HAP-1 (cell line): ENCODE measurements around the gene CEPT1.

Source experiments
- DNase-seq, 2 experiments: peaks; one replicate each; pipeline ENCODE4 v3.0.0-alpha.2; 2016 to 2020; ENCODE audit warnings: low spot score in 2 of 2
- H3K27me3 ChIP-seq: fragments of 250-450 bp; sonication (Bioruptor Pico); 2 replicates; pipeline ENCODE4 v1.5.1; 2020; ENCODE audit warnings: low read depth, mild to moderate bottlenecking, moderate library complexity
- H3K36me3 ChIP-seq: fragments of 250-450 bp; sonication (Bioruptor Pico); replicated peaks from 2 replicates; pipeline ENCODE4 v1.5.1; 2020; ENCODE audit warnings: mild to moderate bottlenecking
- H3K4me1 ChIP-seq: fragments of 250-450 bp; sonication (Bioruptor Pico); 2 replicates; pipeline ENCODE4 v1.5.1; 2020; ENCODE audit warnings: mild to moderate bottlenecking
- H3K4me3 ChIP-seq: fragments of 250-450 bp; sonication (Bioruptor Pico); 2 replicates; pipeline ENCODE4 v1.5.1; 2020; ENCODE audit warnings: mild to moderate bottlenecking, moderate library complexity
- H3K9me3 ChIP-seq: fragments of 250-450 bp; sonication (Bioruptor Pico); 2 replicates; pipeline ENCODE4 v1.5.1; 2020; ENCODE audit warnings: mild to moderate bottlenecking, moderate library complexity
- in situ Hi-C: fragments of 300-500 bp; cut with MboI; formaldehyde crosslinking; loops from 3 replicates; pipeline ENCODE4 v1.14.3; 2020; ENCODE audit warnings: low sequenced_read_pairs, inconsistent platforms, mixed read lengths

CEPT1 gene

DNA sequence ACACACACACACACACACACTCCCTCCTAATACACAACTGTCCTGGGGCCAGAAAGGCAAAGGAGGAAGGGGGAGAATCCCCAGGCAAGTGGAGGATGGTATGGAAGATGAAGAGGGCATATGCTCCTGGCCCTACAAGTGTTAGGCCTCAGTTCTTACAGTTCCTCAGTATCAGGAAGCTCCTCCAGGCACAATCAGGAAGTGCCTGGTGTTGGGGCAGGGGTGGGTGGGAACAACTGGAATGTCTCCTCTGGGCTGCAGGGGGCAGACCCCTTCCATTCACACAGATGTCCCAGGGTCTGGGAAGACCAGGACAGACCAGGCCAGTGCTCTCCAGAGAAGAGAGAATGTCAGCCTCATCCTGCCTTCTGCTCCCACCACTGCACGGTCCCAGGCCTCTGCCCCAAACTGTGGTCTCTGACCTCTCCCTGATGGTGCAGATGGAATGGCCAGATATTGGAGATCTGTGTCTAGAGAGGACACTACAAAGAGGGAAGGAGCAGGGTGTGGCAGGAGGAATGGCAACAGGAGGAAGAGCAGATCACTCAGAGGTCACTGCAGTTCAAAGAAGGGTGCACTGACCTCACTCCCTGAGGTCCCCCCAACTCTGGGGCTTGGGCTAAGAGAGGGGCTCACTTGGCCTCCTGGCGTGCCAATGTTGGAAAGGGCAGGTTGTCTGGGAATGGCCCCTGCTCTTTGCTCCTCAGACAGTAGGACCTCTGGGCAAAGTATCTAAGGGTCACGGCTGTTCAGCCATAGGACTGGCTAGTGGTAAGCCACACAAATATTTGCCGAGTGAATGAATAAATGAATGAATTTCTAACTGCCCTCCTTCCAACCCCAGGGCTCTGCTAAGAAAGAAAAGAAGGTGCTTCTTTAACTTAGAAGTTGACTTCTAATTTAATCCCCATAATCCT lies 62.9 kb downstream of the CEPT1 start:
- DNase-seq, result no peak
- no peaks in the 10 kb centered on the region for H3K4me1 ChIP-seq
- no peaks in the 10 kb centered on the region for H3K36me3 ChIP-seq
- H3K27me3 ChIP-seq, result peaks cover 8% of the 10 kb centered on the region; the same call in 1 of the 2 replicates
- no peaks in the 10 kb centered on the region for H3K9me3 ChIP-seq
- no peak overlapping the region for H3K4me3 ChIP-seq
- in situ Hi-C loops, result no loop called here

DNA sequence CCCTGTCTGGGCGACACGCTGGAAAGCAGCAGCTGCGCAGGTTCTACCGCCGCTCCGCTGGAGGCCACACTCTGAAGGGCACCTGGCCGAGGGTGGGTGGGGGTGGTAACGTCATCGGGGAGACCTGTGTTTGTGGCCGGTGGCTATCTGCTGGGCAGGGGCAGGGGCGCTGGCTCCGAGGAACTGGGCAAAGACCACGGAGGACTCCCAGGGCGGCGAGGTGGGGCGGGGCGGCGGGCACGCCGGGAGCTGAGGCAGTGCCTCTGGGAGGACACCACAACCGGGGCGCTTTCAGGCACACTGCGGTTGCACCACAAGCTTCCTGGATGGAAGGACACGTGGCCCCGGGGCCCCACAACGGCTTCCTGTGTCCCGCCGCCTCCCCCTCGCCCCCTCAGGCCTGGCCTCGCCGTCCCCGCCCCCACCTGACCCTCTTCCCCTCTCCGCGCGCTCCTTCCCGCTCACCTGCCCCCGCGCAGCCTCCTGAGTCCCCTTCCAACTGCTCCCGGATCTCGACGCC lies 63.7 kb downstream of the CEPT1 start:
- no peak overlapping the region for H3K4me3 ChIP-seq
- H3K4me1 ChIP-seq, result no peaks in the 10 kb centered on the region
- H3K9me3 ChIP-seq, result no peaks in the 10 kb centered on the region
- no peak for DNase-seq
- in situ Hi-C loops, result no loop called here
- no peaks in the 10 kb centered on the region for H3K36me3 ChIP-seq
- H3K27me3 ChIP-seq, result peaks cover 8% of the 10 kb centered on the region; the same call in 1 of the 2 replicates

DNA sequence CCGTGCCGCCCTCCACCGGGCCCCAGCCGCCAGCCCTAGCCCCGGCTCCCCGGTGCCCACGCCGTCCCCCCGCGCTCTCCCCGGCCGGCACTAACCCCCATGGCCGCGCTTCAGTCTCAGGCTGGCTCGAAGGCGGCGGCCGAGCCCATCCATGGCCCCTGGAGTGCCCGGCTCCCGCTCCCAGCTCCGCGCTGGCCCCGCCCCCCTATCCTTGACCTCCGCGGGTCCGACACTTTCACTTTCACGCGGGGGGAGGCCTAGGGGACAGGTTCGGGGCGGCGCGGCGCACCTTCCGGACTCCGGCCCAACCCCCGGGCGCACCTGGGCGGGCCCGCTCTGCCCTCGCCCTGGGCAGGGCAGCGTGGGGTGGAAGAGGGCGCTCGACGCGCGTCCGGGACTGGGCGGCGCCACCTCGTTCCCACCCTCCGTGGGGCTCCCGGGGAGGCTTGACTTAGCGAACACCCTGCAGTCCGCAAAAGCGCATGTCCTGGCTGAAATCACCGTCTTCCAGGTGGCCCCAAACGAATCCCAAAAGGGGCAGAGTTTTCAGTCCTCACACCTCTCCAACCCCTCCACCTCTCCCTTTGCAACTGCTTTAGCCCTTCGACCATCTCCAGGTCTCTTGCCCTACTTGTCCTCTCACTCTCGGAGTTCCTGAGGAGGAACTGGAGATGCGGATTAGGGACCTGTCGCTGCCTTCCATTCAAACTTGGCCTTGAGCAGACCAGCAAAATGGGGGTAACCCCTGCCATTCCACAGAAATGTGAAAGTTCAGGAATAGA lies 64.4 kb downstream of the CEPT1 start:
- no peaks in the 10 kb centered on the region for H3K36me3 ChIP-seq
- H3K9me3 ChIP-seq, result no peaks in the 10 kb centered on the region
- peaks cover 8% of the 10 kb centered on the region; the same call in 1 of the 2 replicates for H3K27me3 ChIP-seq
- no peak overlapping the region; the same call in 1 of the 2 replicates for H3K4me3 ChIP-seq
- in situ Hi-C loops, result no loop called here
- DNase-seq, result no peak
- no peaks in the 10 kb centered on the region for H3K4me1 ChIP-seq

DNA sequence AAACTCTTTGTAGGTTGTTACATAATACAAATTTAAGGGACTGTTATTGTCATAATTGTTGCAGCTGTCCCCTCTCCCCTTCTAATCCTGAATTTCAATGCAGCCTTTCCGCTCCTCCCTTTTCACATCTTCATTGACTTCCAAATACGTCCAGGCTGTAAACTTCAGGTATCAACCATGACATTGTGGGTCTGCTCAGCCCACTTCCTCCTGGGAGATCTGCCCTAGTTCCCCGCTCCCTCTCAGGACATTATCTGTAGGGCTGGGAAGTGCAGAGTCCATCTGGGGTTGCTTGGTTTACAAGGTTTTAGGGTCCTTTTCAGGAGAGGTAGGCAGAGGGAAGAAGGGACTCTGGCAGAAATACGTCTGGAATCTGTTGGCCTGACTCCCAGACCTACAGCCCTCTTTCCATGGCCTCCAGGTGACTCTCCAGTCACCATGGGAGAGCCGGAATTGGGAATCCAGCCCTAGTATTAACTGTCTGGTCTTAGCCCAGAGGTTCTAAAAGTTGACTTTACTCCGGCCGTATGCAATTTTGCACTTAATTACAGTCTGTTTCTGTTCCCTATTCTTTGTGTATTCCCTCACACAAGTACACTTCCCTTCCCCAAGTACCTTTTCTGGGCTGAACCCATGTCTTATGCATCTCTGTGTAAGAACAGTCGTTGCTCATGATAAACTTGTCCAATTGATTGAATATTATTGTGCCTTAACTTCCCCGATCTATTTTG lies 65.1 kb downstream of the CEPT1 start:
- Histone ChIP-seq H3K9me3 (no peaks in the 10 kb centered on the region), H3K27me3 (peaks cover 8% of the 10 kb centered on the region; the same call in 1 of the 2 replicates), H3K36me3 (no peaks in the 10 kb centered on the region), H3K4me3 (no peak overlapping the region), H3K4me1 (no peaks in the 10 kb centered on the region)
- in situ Hi-C loops, result no loop called here
- DNase-seq, result no peak

DNA sequence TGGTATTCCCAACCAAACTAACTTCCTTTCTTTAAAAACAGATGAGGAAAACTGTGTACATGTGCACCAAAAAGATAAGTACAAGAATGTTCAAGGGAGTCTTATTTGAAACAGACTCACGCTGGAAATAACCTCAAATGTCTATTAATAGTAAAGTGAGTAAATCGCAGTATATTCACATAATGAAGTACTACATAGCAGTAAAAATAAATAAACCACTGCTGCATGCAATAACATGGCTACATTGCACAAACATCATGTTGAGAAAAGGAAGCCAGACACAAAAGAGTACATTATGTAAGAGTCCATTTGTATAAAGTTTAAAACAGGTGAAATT lies 65.7 kb downstream of the CEPT1 start:
- H3K4me1 ChIP-seq, result no peaks in the 10 kb centered on the region
- no peaks in the 10 kb centered on the region for H3K9me3 ChIP-seq
- no peaks in the 10 kb centered on the region for H3K36me3 ChIP-seq
- H3K27me3 ChIP-seq, result peaks cover 8% of the 10 kb centered on the region; the same call in 1 of the 2 replicates
- in situ Hi-C loops, result no loop called here
- H3K4me3 ChIP-seq, result no peak overlapping the region
- DNase-seq, result no peak

DNA sequence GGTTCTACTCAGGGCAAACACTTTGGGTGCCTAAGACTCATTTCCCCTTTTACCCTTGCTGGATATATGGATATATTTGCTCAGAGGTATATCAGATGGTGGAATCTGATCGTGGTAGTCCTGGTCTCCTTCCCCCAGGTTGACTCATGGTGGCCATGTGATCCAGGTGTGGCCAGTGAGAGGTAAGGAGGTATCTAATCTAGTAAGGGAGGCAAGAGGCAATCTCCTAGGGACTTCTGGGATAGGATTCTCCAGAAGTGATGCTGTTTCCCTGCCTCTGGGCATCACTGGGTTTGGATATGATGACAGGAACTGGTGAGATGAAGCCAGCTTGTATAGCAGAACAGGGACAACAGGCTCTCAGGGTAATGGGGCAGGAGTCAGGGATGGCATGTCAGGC lies 68.9 kb downstream of the CEPT1 start:
- H3K36me3 ChIP-seq, result no peaks in the 10 kb centered on the region
- in situ Hi-C loops, result no loop called here
- H3K4me1 ChIP-seq, result no peaks in the 10 kb centered on the region
- no peaks in the 10 kb centered on the region for H3K9me3 ChIP-seq
- no peak overlapping the region for H3K4me3 ChIP-seq
- peaks cover 8% of the 10 kb centered on the region; the same call in 1 of the 2 replicates for H3K27me3 ChIP-seq
- DNase-seq, result no peak

DNA sequence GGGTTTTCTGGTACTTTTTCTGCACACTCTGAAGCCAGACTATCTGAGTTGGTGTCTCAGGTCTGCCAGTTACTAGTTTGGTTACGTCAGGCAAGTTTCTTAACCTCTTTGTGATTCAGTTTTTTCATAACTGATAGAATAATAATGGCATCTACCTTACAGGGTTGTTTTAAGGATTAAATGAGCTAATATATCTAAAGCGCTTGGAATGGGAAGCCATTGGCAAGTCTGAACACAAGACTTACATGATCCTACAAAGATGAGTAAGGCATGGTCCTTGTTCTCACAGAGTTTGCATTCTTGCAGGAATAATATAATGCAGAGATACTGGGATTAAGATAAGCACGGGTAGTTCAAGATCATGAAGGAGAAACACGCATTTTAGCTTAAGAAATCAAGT lies 69.6 kb downstream of the CEPT1 start:
- in situ Hi-C loops, result no loop called here
- no peaks in the 10 kb centered on the region for H3K4me1 ChIP-seq
- H3K9me3 ChIP-seq, result no peaks in the 10 kb centered on the region
- DNase-seq, result no peak
- H3K36me3 ChIP-seq, result no peaks in the 10 kb centered on the region
- peaks cover 8% of the 10 kb centered on the region; the same call in 1 of the 2 replicates for H3K27me3 ChIP-seq
- H3K4me3 ChIP-seq, result no peak overlapping the region

DNA sequence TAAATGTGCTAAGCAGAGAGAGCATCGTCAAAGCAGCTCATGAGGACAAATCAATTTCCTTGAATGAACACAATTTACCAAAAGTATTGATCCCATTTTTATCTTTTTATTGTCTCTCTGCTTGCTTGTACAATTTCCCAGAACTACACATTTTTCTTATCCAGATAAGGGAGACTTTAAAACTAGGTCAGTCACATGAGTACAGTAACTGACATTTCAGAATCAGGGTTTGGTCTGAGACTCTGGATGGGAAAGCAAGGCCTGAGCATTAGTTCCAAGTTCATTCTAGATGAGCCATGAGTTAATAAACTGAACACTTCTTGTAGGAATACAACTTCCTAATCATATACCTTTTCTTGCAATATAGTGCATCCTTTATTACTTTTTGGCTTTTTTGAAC lies 71.9 kb downstream of the CEPT1 start:
- H3K4me1 ChIP-seq, result no peaks in the 10 kb centered on the region
- DNase-seq, result no peak

DNA sequence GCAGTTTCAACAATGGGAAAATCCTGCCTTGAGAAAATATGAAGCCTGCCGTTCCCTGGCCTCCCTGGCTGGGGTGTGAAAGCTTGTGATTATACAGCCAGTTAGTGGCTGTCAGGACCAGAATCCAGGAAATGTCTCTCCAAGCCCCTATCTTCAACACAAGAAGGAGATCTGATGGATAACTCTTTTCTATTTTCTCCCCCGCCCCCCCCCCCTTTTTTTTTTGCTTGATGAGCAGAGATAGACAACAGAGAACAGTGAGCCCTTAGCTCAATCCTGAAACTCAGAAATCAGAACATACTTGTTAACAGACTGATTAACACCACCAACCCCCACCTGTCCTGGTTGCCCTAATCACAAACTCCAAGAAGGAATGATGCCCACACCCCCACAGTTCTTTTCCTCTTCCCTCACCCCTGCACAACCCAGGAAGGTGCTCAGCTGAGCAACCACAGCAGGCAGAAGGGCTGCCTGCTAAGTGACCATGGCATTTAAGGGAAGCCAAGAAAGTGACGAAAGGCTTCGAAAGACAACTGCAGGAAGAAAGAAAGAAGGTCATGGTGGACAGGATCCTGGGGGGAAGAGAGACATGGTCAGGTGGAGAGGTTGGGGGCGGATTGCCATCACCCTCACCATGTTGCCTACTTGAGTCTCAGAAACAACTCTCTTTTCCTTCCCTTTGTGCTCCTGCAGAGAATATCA lies 72.8 kb downstream of the CEPT1 start:
- no peaks in the 10 kb centered on the region for H3K4me1 ChIP-seq
- H3K9me3 ChIP-seq, result no peaks in the 10 kb centered on the region
- no peak for DNase-seq
- no peaks in the 10 kb centered on the region for H3K36me3 ChIP-seq
- H3K27me3 ChIP-seq, result no peaks in the 10 kb centered on the region
- in situ Hi-C loops, result no loop called here
- H3K4me3 ChIP-seq, result no peak overlapping the region

More for the DNA sequence above, 71.9 kb downstream of the CEPT1 start:
- Histone ChIP-seq H3K9me3 (no peaks in the 10 kb centered on the region), H3K36me3 (no peaks in the 10 kb centered on the region), H3K4me3 (no peak overlapping the region), H3K27me3 (0 out of 2 replicates have a peak, but pooled peaks cover 3% of the 10 kb centered on the region)
- in situ Hi-C loops, result no loop called here

DNA sequence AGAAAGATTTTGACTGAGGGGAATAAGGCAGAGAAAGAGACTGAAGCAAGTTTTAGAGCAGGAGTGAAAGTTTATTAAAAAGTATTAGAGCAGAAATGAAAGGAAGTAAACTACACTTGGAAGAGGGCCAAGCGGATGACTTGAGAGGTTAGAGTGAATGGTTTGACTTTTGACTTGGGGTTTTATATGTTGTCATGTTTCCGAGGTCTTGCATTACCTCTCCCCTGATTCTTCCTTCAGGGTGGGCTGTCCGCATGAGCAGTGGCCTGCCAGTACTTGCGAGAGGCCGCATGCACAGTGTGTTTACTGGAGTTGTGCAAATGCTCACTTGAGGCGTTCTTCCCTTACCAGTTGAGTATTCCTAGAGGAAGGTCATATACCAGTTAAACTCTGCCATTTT lies 73.4 kb downstream of the CEPT1 start:
- in situ Hi-C loops, result no loop called here
- no peak overlapping the region for H3K4me3 ChIP-seq
- DNase-seq, result no peak

DNA sequence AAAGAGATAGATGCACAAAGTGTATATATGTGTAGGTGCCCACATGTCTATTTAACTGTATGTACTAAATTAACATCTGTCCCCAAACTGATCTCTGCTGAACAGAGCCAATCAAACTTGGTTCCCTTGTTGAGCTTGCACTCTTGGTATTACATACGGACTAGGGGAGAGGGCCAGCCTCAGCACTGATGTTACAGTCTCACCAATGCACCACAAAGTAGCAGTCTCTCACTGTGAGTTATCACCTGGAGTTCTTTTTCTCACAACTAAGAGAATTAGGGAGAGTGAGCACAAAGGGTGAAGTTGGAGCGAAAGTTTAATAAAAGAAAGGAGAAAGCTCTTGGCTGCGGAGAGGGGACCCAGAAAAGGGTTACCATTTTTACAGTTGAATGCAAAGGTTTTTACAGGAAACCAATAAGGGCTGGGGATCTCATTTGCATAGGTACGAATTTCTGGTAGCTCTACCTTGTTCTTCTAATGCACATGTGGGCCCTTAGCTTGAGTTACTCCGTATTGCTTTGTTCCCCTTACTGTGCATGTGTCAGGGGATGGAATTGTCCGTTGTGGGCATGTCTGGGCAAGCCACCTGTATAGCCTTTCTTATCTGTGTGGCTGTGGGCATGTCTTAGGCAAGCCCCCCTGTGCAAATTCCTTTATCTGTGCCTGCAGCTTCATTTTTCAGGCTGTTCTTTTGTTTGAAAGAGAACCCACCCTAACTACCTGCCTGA lies 74.2 kb downstream of the CEPT1 start:
- Histone ChIP-seq H3K36me3 (no peaks in the 10 kb centered on the region), H3K27me3 (no peaks in the 10 kb centered on the region), H3K4me1 (no peaks in the 10 kb centered on the region), H3K9me3 (no peaks in the 10 kb centered on the region), H3K4me3 (no peak overlapping the region)
- in situ Hi-C loops, result no loop called here
- DNase-seq, result peak in 1 of 2 experiments; percentile 39

More for the DNA sequence above, 73.4 kb downstream of the CEPT1 start:
- no peaks in the 10 kb centered on the region for H3K9me3 ChIP-seq
- H3K36me3 ChIP-seq, result no peaks in the 10 kb centered on the region
- H3K27me3 ChIP-seq, result no peaks in the 10 kb centered on the region
- no peaks in the 10 kb centered on the region for H3K4me1 ChIP-seq

DNA sequence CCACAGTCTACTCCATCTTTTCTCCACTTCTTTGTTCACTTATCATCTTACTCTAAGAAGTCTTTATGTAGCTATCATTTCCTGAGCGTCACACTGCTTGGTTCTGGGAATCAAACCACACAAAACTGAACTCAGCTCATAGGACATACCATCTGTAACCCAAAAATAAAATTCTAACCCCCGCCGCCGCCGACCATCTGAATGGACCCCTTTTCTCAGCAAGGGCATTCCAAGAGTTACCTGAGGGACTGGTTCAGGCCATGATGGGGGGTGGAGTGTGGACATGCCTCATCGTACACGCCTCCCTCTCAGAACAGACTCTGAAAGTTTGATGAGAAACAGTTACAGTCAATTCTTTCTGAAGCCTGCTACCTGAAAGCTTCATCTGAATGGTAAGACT lies 74.9 kb downstream of the CEPT1 start:
- H3K9me3 ChIP-seq, result no peaks in the 10 kb centered on the region
- DNase-seq, result no peak
- no peaks in the 10 kb centered on the region for H3K4me1 ChIP-seq
- no peak overlapping the region for H3K4me3 ChIP-seq
- H3K36me3 ChIP-seq, result no peaks in the 10 kb centered on the region
- in situ Hi-C loops, result no loop called here
- H3K27me3 ChIP-seq, result no peaks in the 10 kb centered on the region
